Measurements from ENCODE around the gene TRDN.

The TRDN gene

DNA sequence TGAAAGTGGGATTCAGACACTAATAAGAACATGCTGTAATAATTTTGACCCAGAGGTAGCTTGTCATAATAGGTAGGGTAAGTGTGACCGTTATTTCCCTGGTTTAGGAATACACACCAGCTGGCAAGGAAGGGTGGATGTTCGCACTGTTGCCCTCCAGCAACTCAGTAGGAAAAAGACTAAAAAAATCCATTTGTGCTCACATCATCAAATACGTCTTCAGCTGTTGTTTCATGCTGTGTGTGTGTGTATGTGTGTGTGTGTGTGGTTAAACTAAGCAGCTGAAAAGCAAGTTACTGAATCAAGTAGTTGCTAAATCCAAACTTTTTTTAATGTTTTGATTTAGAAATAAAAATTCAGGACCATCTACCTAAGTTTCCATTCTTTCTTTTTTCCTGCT lies 218.7 kb downstream of the TRDN start:
- no peak for DNase-seq

DNA sequence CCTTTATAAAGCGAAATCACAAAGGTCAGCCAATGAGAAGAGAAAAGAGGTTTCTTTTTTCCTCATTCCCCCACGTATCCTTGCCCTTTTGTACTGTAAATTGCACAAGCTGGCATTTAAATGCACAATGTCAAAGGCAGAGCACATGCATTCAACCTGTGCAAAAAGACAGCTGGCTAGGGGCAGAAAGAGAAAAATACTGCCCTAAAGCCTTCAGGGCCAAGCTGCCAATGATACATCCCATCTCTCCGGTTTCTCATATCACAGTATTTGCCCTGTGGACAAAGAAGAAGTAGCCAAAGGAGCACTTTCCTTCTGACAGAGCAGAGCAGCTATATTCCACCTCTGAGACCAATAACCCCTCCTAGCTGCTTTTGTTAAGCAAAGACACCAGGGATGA lies 219.2 kb downstream of the TRDN start:
- no peak for DNase-seq

DNA sequence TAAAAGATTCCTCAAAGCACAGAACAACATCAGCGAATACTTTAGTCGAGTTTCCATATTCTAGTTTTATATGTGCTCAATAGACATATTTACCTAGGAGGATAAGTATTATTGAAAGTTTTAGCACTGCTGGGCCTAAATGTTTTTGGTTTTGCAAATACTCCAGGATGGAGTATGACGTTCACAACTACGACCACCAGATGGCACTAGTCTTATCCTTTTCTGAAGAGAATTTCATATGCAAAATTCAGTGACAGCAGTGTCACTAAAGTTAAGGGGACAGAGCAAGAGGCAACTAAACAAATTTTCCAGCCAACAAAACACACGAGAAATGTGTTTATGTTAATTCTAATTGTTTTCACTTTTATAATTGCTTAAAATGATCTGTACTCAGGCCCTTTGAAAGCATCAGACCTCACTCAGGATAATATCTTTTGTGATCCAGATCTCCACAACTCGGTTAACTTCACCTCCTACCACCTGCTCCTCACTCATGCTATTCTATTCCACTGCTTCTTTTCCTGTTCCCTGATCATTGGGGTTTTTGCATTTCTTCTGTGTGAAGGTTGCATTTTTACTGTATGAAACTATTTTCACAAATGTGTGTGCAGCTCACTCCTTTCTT lies 220.8 kb downstream of the TRDN start:
- peak in 37 of 58 donors; percentile 1 to 71 (median 16) for DNase-seq

DNA sequence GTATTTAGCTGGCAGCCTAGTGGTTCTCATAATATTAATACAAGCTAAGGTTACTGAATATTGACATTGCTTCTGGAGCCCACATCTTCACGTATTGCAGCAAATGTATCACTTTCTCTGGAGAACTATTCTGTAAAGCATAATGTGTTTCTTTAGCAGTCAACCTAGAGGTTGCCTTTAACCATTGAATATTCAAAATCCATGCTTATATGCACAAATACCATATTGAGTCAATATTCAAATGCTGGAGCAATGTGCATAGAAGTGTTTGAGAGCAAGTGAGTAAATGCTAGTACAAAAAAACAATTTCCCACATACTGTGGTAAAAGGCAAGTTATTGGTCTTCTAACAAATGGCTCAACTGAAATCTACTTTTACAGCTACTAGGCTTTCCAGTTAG lies 231.8 kb downstream of the TRDN start:
- no peak for DNase-seq

- DNase-seq = no peak
Measured at GRCh38 chr6:123402052-123402451, 234.7 kb downstream of the TRDN start.

DNA sequence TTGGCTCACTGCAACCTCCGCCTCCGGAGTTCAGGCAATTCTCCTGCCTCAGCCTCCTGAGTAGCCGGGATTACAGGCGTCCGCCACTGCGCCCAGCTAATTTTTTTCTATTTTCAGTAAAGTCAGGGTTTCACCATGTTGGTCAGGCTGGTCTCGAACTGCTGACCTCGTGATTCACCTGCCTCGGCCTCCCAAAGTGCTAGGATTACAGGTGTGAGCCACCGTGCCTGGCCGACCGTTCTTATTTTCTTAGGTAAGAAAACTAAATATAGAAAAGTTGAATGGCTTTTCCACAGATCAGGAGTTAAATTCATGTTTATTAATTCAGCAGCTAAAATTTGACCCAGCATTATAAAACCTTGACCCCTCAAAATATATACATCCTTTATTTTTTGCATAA lies 238.7 kb downstream of the TRDN start:
- DNase-seq = no peak

GRCh38 chr6:123393331-123393730 lies 243.4 kb downstream of the TRDN start:
- DNase-seq = no peak

DNA sequence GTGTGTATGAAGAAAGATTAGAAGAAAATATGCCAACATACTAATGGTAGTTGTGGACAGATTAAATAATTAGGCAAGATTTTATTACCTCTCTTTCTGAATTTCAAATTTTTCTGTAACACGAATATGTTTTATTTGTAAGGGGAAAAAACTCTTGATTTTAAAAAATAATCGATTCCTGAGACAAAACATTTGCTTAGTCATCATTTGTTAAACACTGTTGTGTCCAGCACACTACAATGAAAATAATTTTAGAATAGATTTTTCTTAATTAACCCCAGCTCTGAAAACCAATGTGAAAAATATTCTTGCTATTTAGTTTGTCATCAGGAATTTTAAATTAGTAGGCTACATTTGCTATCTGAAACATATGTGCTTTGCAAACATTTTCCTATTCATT lies 253.0 kb downstream of the TRDN start:
- DNase-seq = no peak

- peak in 17 of 58 donors; percentile 1 to 38 (median 5) for DNase-seq
Measured at GRCh38 chr6:123380257-123380656, 256.5 kb downstream of the TRDN start.

DNA sequence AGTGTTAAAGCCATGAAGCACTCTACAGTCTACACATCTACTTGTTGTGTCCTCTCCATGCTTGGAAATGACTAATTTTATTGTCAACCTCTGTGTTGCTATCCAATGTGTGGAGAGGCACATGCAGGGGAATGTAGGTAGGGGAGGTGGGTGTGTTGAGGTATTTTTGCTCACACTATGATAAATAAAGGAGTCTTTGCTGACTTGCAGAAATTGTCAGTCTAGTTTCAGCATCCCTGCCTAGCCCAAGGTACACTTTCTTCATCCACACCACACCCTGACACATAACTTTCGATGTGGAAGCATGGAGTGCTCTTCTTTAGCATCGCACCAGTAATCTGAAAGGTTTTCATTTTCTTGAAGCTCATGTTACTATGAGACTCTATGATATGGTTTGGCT lies 264.0 kb downstream of the TRDN start:
- DNase-seq = no peak

GRCh38 chr6:123363912-123364311 lies 272.8 kb downstream of the TRDN start:
- DNase-seq = no peak

DNA sequence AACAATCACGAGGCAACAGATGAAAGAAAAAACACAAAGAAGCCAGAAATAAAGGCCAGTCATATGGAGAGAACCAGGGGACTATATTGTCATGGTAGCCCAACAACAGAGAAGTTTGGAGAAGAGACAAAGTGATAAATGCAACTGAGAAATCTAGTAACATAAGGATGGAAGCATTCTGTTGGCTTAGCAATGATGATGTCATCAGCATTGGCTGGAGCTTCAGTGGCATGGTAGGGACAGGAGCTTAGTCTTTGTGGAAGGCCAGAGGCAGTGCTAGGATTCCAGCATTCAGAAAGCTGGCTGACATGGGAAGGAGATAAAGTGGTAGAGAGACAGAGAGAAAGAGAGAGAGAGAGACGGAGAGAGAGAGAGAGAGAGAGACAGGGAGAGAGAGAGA lies 276.4 kb downstream of the TRDN start:
- no peak for DNase-seq

DNA sequence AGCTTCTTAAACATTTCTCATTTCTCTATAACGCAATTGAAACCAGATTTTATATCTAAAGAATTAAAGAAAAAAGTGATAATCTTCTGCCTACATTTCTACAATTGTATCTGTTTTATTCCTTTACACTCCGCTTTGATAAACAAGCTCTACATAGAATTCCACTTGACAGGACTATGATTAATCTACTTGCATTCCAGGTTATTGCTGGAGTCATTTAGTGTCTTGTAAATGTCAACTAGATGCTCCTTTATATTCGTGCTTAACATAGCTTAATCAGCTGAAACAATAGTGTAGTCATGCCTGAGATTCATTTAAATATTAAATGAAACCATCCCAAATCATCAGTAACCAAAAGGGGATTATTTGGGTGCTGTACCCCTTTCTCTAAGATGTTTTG lies 284.0 kb downstream of the TRDN start:
- no peak for DNase-seq

- no peak for DNase-seq
Measured at GRCh38 chr6:123352279-123352678, 284.5 kb downstream of the TRDN start.

GRCh38 chr6:123343836-123344235 lies 292.9 kb downstream of the TRDN start:
- DNase-seq = no peak

- DNase-seq = no peak
Measured at GRCh38 chr6:123338394-123338793, 298.4 kb downstream of the TRDN start.

GRCh38 chr6:123333000-123333756 lies 303.6 kb downstream of the TRDN start:
- DNase-seq = no peak

DNA sequence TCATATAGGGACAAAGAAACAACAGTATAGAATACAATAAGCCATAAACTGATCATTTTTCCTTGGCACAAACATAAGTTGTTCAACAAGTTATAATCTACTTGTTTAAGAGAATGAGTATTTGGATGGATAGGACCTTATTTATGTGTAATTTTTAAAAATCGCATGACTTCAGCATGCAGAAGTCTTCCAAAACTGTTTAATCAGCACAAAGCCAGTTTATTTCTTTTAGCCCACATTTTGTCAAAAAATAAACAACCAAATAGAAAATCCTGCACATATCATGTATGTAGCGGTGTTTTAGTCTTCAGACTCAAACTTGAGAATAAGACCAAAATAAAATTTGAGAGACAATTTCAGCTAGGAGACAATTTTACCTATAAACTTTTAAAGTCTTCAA lies 304.7 kb downstream of the TRDN start:
- DNase-seq = no peak

- no peak for DNase-seq
Measured at GRCh38 chr6:123329337-123329736, 307.4 kb downstream of the TRDN start.

DNA sequence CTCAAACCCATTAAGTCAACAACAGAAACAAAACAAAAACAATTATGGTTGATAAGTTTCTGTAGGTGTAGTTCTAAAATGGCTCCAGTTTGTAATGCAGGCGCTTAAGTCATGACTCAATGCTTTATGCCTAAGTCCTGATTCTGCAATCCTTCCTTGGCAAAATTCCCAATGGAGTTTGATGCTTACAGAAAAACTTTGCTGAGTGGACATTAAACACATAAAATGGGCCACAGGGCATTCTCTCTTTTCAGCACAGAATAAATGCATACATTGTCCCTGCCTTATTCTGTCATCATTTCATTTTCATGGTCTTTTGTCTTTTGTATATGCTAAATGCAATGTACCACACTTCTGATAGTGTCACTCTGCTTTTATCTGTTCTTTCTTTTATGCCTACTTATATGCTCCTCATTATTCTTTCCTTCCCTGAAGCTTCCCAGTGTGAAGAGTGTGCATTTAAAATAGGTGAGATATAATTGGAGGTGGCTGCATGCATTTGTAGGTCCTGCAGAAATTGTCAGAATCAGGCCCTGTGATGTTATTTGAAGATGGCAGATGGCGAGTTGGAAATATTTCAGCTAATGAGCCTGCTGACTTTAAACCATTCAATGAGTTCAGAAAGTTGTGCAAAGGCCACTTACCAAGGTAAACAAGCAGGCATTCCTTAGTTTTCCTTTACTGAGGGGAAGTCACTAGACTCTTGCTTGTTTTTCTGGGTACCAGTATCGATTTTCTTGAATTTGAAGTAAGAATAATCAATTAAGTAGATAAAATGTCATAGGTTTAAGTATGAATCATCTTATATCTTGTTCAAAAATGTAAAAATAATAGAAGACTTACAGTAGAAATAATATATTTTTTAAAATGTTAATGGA lies 313.1 kb downstream of the TRDN start:
- DNase-seq = no peak

DNA sequence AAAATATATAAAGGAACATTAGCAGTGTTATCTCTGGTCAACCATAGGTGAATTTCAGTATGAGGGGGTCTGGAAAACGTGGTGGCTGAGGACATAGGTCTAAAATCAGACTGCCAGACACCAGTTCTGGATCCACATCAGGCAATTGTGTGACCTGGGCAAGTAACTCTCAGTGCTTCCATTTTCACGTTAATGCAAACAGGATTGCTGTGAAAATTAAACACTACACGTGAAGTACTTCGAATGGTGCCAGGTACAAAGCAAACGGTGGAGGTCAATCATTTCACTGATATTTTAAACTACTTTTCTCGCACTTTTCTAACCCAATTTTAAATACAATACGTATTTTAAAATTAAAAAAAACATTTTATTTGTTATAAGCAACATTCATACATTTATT lies 315.7 kb downstream of the TRDN start:
- no peak for DNase-seq

GRCh38 chr6:123316733-123317323 lies 319.9 kb downstream of the TRDN start:
- no peak for DNase-seq

Data from anterior cingulate cortex (tissue), 58 donors.